GM12892 (cell line): ENCODE measurements around the gene HRH1.
"Not testable (repeated sequence)": the region's sequence is repeated elsewhere in the genome, so short reads cannot be mapped to it uniquely, and the experiment has no call there.

ENCODE experiments used
- DNase-seq: peaks from one replicate; pipeline ENCODE4 v3.0.0; 2011; ENCODE audit not compliant: insufficient read length
- FAIRE-seq: peaks from 2 replicates; lab custom pipeline; 2011; peaks lifted over from hg19 to GRCh38; lab: Jason Lieb, UNC
- POLR2A ChIP-seq: IDR thresholded peaks from 2 replicates; pipeline ENCODE4 v1.6.1; 2011; ENCODE audit warnings: low read depth, low read length, control low read depth
- POLR2AphosphoS5 ChIP-seq: IDR thresholded peaks from 2 replicates; pipeline ENCODE4 v1.6.1; 2011; ENCODE audit warnings: low read depth, low read length, control low read depth
- TAF1 ChIP-seq: IDR thresholded peaks from 2 replicates; pipeline ENCODE4 v1.6.1; 2011; ENCODE audit warnings: low read depth, mild to moderate bottlenecking, control low read depth, low read length, borderline replicate concordance

Gene HRH1

GRCh38 chr3:11131371-11131770, 22.9 kb upstream of the HRH1 start:
- FAIRE-seq: no peak

GRCh38 chr3:11131886-11132285, 22.4 kb upstream of the HRH1 start:
- not testable (repeated sequence) for FAIRE-seq, DNase-seq

More at GRCh38 chr3:11131371-11131770, 22.9 kb upstream of the HRH1 start:
- DNase-seq: no peak
- no peak for TF ChIP-seq POLR2AphosphoS5
- no peak for TF ChIP-seq TAF1
- TF ChIP-seq POLR2A: no peak

GRCh38 chr3:11132861-11133260, 21.4 kb upstream of the HRH1 start:
- FAIRE-seq: no peak
- DNase-seq: no peak
- TF ChIP-seq POLR2AphosphoS5 (no peak), TAF1 (no peak), POLR2A (no peak)

DNA sequence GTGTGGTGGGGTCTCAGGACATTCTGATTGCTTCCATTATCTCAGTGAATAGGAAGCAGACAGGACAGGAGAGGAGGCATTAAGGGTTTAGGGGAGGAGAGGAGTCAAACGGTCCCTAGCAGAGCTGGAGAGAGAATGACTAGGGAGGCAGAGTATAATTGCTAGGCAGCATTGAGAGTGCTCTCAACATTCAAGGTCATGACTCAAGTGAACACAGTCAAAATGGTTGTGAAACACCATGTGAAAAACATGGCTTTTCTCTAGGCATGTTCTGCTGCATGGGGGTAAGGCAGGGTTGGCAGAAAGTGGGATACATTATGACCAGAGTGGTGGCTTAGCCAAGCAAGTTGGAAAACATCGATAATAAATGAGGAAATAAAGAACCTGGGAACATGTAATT, 19.5 kb upstream of the HRH1 start:
- TF ChIP-seq POLR2AphosphoS5 (no peak), TAF1 (no peak), POLR2A (no peak)
- FAIRE-seq: no peak
- no peak for DNase-seq

- FAIRE-seq (no peak), DNase-seq (no peak)
- TF ChIP-seq POLR2AphosphoS5 (no peak), POLR2A (no peak), TAF1 (no peak)
Measured at GRCh38 chr3:11136116-11136515, 18.2 kb upstream of the HRH1 start.

DNA sequence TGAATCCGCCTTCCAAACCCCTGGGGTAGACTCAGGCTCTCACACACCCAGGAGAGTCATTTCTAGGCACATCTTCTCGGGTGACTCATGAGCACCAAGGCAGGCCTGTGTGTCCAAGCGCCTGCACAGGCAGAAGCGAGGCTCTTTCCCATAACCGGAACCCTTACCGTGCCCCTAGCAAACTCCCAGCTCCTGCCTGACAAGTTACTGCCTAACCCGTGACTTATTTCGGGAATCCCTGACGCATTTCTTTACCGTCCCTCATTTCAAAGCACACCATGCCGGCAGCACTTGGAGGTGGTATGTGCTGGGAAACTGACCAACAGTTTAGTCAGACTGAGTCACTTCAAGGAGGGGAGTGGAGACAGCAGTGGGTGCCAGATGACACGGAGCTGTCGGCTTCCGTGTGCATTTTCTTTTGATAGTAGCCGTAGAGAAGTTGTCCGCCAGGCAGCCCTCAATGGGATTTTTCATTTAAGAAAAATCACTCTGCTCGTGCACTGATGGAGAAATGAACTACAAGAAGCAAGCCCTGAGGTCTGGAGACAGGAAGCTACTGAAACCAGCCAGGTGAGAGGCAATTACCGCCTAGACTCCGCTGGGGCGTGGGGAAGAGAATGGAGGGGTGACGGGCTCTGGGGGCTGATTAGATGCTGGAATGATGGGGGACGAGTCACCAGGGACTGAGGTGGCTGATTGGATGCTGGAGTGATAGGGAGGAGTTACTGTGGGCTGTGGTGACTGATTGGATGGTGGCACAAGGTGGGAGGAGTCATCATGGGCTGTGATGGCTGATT, 17.3 kb upstream of the HRH1 start:
- DNase-seq (no peak), FAIRE-seq (no peak)
- no peak for TF ChIP-seq POLR2A

GRCh38 chr3:11137627-11137959, 16.7 kb upstream of the HRH1 start:
- TF ChIP-seq POLR2AphosphoS5 (no peak), POLR2A (no peak), TAF1 (no peak)
- FAIRE-seq (no peak), DNase-seq (no peak)

DNA sequence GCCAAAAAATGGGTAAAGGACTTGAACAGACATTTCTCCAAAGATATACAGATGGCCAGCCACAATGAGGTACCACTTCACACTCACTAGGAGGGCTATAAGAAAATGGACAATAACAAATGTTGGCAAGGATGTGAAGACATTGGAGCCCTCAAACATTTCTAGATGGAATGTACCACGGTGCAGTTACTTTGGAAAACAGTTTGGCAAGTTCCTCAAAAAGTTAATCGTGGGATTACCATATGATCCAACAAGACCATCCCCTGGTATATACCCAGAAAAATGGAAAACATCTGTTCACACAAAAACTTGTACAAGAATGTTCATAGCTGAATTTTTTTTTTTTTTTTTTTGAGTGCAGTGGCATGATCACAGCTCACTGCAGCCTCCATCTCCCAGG, 15.9 kb upstream of the HRH1 start:
- FAIRE-seq: no peak
- no peak for TF ChIP-seq TAF1
- no peak for TF ChIP-seq POLR2A
- no peak for TF ChIP-seq POLR2AphosphoS5
- no peak for DNase-seq

- FAIRE-seq: no peak
- no peak for DNase-seq
- TF ChIP-seq TAF1 (no peak), POLR2A (no peak), POLR2AphosphoS5 (no peak)
Measured at GRCh38 chr3:11140030-11140712, 14.1 kb upstream of the HRH1 start.

GRCh38 chr3:11140713-11141104, 13.6 kb upstream of the HRH1 start:
- FAIRE-seq (no peak), DNase-seq (no peak)
- TF ChIP-seq TAF1 (no peak), POLR2AphosphoS5 (no peak), POLR2A (no peak)

DNA sequence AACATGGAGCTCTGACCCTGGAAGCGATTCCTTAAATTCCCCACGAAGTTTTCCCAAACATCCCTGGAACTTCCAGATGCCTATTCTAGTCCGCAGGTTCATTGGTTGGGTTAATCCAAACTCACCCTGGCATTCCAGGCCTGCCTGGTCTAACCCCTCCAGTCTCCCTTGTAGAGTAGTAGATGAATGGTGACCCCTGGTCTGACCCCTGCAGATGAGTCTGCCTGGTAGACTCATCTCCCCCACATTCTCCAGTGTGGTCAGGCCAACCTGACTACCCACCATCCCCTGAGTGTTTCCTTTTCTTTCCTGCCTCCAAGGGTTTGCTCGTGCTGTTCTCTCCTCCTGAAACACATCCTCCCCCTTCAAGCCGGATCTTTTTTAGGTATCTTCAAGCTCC, 10.8 kb upstream of the HRH1 start:
- no peak for TF ChIP-seq POLR2A
- TF ChIP-seq POLR2AphosphoS5: no peak
- no peak for TF ChIP-seq TAF1
- FAIRE-seq (no peak), DNase-seq (no peak)

DNA sequence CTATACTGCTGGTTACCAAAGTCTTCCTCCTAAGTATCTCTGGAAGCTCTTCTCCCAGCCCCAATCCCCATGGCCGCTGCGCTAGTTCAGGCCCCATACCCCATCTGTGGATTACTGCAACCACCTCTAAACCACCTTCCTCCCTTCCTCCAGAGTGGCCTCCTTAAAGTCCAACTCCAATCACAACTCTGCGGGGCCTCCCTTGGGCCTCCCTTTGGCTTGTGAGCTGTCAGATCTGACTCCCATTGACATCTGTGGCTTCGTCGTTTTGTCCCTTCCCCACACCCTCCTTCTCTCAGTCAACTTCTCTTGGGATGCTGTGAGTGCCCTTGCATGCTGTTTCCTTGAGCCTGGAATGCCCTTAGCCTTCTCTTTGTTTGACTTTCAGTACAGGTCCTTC, 9.3 kb upstream of the HRH1 start:
- TF ChIP-seq POLR2AphosphoS5 (no peak), TAF1 (no peak), POLR2A (no peak)
- no peak for DNase-seq

DNA sequence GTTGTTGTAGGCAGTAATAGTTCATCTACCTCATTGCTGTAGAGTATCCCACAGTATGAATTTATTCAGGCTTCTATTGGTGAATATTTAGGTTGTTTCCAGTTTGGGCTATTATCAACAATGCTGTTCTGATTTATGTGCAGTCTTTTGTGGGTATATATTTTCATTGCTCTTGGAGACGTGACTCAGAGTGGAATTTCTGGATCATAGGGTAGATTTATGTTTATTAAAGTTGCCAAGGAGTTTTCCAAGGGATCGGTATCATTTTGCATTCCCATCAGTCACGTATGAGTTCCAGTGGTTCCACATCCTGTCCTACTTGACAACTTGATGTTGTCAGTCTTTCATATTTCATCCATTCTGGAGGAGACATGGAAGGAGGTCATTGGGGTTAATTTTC, 8.4 kb upstream of the HRH1 start:
- FAIRE-seq: no peak
- TF ChIP-seq POLR2A: no peak
- no peak for TF ChIP-seq TAF1
- TF ChIP-seq POLR2AphosphoS5: no peak
- DNase-seq: no peak

More for the DNA sequence above, 9.3 kb upstream of the HRH1 start:
- FAIRE-seq: no peak
